Left ventricle myocardium inferior (tissue), 1 donor: Measurements from ENCODE around the gene BNC2. TPM values are rescaled to one million over a fixed set of nuclear protein-coding genes. Genes with fewer than 3 reads are reported as not detected.

Source experiments
- DNase-seq: peaks from one replicate; pipeline ENCODE4 v3.0.0-alpha.2; 2020
- H3K27ac ChIP-seq: fragments of 200-600 bp; replicated peaks from 2 replicates; pipeline ENCODE4 v1.8.0; 2021
- H3K27me3 ChIP-seq: fragments of 200-600 bp; 2 replicates; pipeline ENCODE4 v1.8.0; 2021; ENCODE audit warnings: low read depth
- H3K36me3 ChIP-seq: fragments of 200-600 bp; 2 replicates; pipeline ENCODE4 v1.8.0; 2021
- H3K4me1 ChIP-seq: fragments of 200-600 bp; 2 replicates; pipeline ENCODE4 v1.8.0; 2021
- H3K4me3 ChIP-seq: fragments of 200-600 bp; 2 replicates; pipeline ENCODE4 v1.8.0; 2021; ENCODE audit warnings: mild to moderate bottlenecking, moderate library complexity
- H3K9me3 ChIP-seq: fragments of 200-600 bp; replicated peaks from 2 replicates; pipeline ENCODE4 v1.8.0; 2021
- CTCF ChIP-seq: fragments of 200-600 bp; IDR thresholded peaks from 2 replicates; pipeline ENCODE4 v1.8.0; 2021; ENCODE audit warnings: antibody characterized with exemption, mild to moderate bottlenecking, borderline replicate concordance
- intact Hi-C: fragments of 100-400 bp; cut with micrococcal nuclease; formaldehyde crosslinking; loops from one replicate; pipeline ENCODE4 v1.11.0; 2022
- total RNA-seq: library from RNA; stranded (reverse); fragmentation: NEBNext Ultra II Directional; extraction: Animal tissue kit (Norgen Biotek cat#: 25700); gene quantifications from one replicate; pipeline ENCODE4 v1.2.1, GENCODE V29; 2021
- donor health status: DM: no; HTN: yes; CAD: no; lungs with severe emphysema.

BNC2 gene
- total RNA-seq, 1 donor from 2014 or later = 3.5 TPM

- no peak for TF ChIP-seq CTCF
- Histone ChIP-seq H3K4me1 (no peaks in the 10 kb centered on the region), H3K27me3 (no peaks in the 10 kb centered on the region), H3K27ac (no peak overlapping the region), H3K4me3 (no peak overlapping the region), H3K9me3 (peaks cover 18% of the 10 kb centered on the region), H3K36me3 (no peaks in the 10 kb centered on the region)
- intact Hi-C loops = no loop called here
- no peak for DNase-seq
These were observed 484.9 kb downstream of the BNC2 start for GRCh38 chr9:16385590-16385989.

- intact Hi-C loops = no loop called here
- no peaks in the 10 kb centered on the region for H3K4me1 ChIP-seq
- H3K27ac ChIP-seq = no peak overlapping the region
- no peaks in the 10 kb centered on the region for H3K36me3 ChIP-seq
- no peak for DNase-seq
- H3K27me3 ChIP-seq = no peaks in the 10 kb centered on the region
- H3K9me3 ChIP-seq = peaks cover 18% of the 10 kb centered on the region
- TF ChIP-seq CTCF = no peak
- no peak overlapping the region for H3K4me3 ChIP-seq
These were observed 485.5 kb downstream of the BNC2 start for GRCh38 chr9:16384993-16385392.

- H3K4me3 ChIP-seq = no peak overlapping the region
- no peak for DNase-seq
- H3K4me1 ChIP-seq = no peaks in the 10 kb centered on the region
- intact Hi-C loops = no loop called here
- H3K27ac ChIP-seq = no peak overlapping the region
- H3K36me3 ChIP-seq = no peaks in the 10 kb centered on the region
- no peaks in the 10 kb centered on the region for H3K27me3 ChIP-seq
- peaks cover 17% of the 10 kb centered on the region for H3K9me3 ChIP-seq
- no peak for TF ChIP-seq CTCF
These were observed 493.2 kb downstream of the BNC2 start for GRCh38 chr9:16377311-16377710.

- Histone ChIP-seq H3K27ac (no peak overlapping the region), H3K27me3 (peaks cover 13% of the 10 kb centered on the region), H3K4me1 (no peaks in the 10 kb centered on the region), H3K4me3 (no peak overlapping the region), H3K36me3 (no peaks in the 10 kb centered on the region), H3K9me3 (no peaks in the 10 kb centered on the region)
- DNase-seq = no peak
- TF ChIP-seq CTCF = no peak
- intact Hi-C loops = no loop called here
These were observed 499.2 kb downstream of the BNC2 start for GRCh38 chr9:16371306-16371705.

- H3K36me3 ChIP-seq = no peaks in the 10 kb centered on the region
- H3K4me3 ChIP-seq = no peak overlapping the region
- no peak for DNase-seq
- H3K27ac ChIP-seq = no peak overlapping the region
- H3K4me1 ChIP-seq = no peaks in the 10 kb centered on the region
- no peak for TF ChIP-seq CTCF
- H3K27me3 ChIP-seq = peaks cover 13% of the 10 kb centered on the region
- no peaks in the 10 kb centered on the region for H3K9me3 ChIP-seq
- intact Hi-C loops = no loop called here
These were observed 499.8 kb downstream of the BNC2 start for GRCh38 chr9:16370647-16371046.

- Histone ChIP-seq H3K27me3 (peaks cover 13% of the 10 kb centered on the region), H3K4me3 (no peak overlapping the region), H3K36me3 (no peaks in the 10 kb centered on the region), H3K27ac (no peak overlapping the region), H3K9me3 (no peaks in the 10 kb centered on the region), H3K4me1 (peaks cover 4% of the 10 kb centered on the region)
- TF ChIP-seq CTCF = no peak
- intact Hi-C loops = no loop called here
- no peak for DNase-seq
These were observed 501.0 kb downstream of the BNC2 start for GRCh38 chr9:16369427-16369826.
